Activated B cell treated with CpG ODN at 0.5 μM for 24 hours (primary cell): ENCODE results near the gene DAND5. TPM values are rescaled to one million over a fixed set of nuclear protein-coding genes. Genes with fewer than 3 reads are reported as not detected.

ENCODE experiments used
- ATAC-seq: fragments of 200-7000 bp; cut with Tn5 transposase; one replicate; pipeline ENCODE4 v1.10.0; 2021; ENCODE audit warnings: low read depth, mild to moderate bottlenecking, moderate library complexity
- CTCF ChIA-PET: fragments of 350-600 bp; sonication (Branson Sonifier 250); formaldehyde crosslinking; loops from one replicate; lab custom pipeline; 2021; ENCODE audit warnings: antibody characterized with exemption; lab: Charles Lee
- POLR2A ChIA-PET: fragments of 350-600 bp; sonication (Branson Sonifier 250); formaldehyde crosslinking; loops from one replicate; lab custom pipeline; 2021; ENCODE audit warnings: antibody characterized with exemption; lab: Charles Lee
- DNase-seq: peaks from one replicate; pipeline ENCODE4 v3.0.0; 2022
- H3K27ac Mint-ChIP-seq: one replicate; pipeline ENCODE4 v1.8.0; 2020; ENCODE audit warnings: mixed read lengths
- H3K27me3 Mint-ChIP-seq: one replicate; pipeline ENCODE4 v1.8.0; 2021; ENCODE audit warnings: mixed read lengths
- H3K36me3 Mint-ChIP-seq: one replicate; pipeline ENCODE4 v1.8.0; 2021; ENCODE audit warnings: low read depth, mixed read lengths
- H3K4me1 Mint-ChIP-seq: one replicate; pipeline ENCODE4 v1.8.0; 2021; ENCODE audit warnings: mixed read lengths
- H3K4me3 Mint-ChIP-seq: one replicate; pipeline ENCODE4 v1.8.0; 2020; ENCODE audit warnings: mild to moderate bottlenecking, mixed read lengths
- H3K9me3 Mint-ChIP-seq: one replicate; pipeline ENCODE4 v1.8.0; 2020; ENCODE audit warnings: mixed read lengths
- CTCF ChIP-seq: fragments of 200-600 bp; IDR thresholded peaks from one replicate; pipeline ENCODE4 v1.8.0; 2022; ENCODE audit warnings: antibody characterized with exemption, mild to moderate bottlenecking
- intact Hi-C: fragments of 100-400 bp; cut with micrococcal nuclease; formaldehyde crosslinking; loops from one replicate; pipeline ENCODE4 v1.15.1; 2024
- total RNA-seq: library from RNA; stranded (reverse); gene quantifications from 2 replicates; pipeline ENCODE4 v1.2.3, GENCODE V29; 2022

Gene DAND5
- total RNA-seq, 1 donor from 2014 or later = not detected

GRCh38 chr19:12995596-12996405, 26.4 kb downstream of the DAND5 start:
- no peak for DNase-seq
- Mint-ChIP-seq H3K4me1 (peaks cover 8% of the 10 kb centered on the region), H3K9me3 (no peaks in the 10 kb centered on the region), H3K27me3 (peaks cover 15% of the 10 kb centered on the region), H3K4me3 (peak overlapping the region; percentile 80), H3K27ac (no peak overlapping the region), H3K36me3 (peaks cover 4% of the 10 kb centered on the region)
- intact Hi-C loops = loop anchor here (1.0 kb wide), 1 partner anchor 18 kb away; no protein-coding TSS in a partner anchor
- POLR2A ChIA-PET = interaction anchor here (0.5 kb wide), 1 partner anchor 74 kb away, joined by 5 read pairs; no protein-coding TSS in a partner anchor
- CTCF ChIA-PET = interaction anchor here (1.2 kb wide), 1 partner anchor 98 kb away, joined by 3 read pairs; no protein-coding TSS in a partner anchor
- no peak for TF ChIP-seq CTCF
- peak; percentile 36 for ATAC-seq

- Mint-ChIP-seq H3K4me3 (peak overlapping the region; percentile 58), H3K4me1 (peaks cover 8% of the 10 kb centered on the region), H3K27me3 (peaks cover 15% of the 10 kb centered on the region), H3K9me3 (no peaks in the 10 kb centered on the region), H3K27ac (no peak overlapping the region), H3K36me3 (peaks cover 4% of the 10 kb centered on the region)
- ATAC-seq (no peak), DNase-seq (no peak)
- ChIA-PET POLR2A (interaction anchor here (0.6 kb wide), 1 partner anchor 39 kb away, joined by 9 read pairs; no protein-coding TSS in a partner anchor), CTCF (no interaction called here)
- intact Hi-C loops = no loop called here
- TF ChIP-seq CTCF = no peak
Observed at GRCh38 chr19:12996406-12997094, 27.2 kb downstream of the DAND5 start.

- ATAC-seq = no peak
- POLR2A ChIA-PET = interaction anchor here (0.6 kb wide), 1 partner anchor 40 kb away, joined by 9 read pairs; no protein-coding TSS in a partner anchor
- no peak for DNase-seq
- H3K27me3 Mint-ChIP-seq = peaks cover 15% of the 10 kb centered on the region
- intact Hi-C loops = no loop called here
- peaks cover 8% of the 10 kb centered on the region for H3K4me1 Mint-ChIP-seq
- H3K4me3 Mint-ChIP-seq = peak overlapping the region; percentile 58
- peaks cover 4% of the 10 kb centered on the region for H3K36me3 Mint-ChIP-seq
- peak overlapping the region; percentile 50 for H3K27ac Mint-ChIP-seq
- no peaks in the 10 kb centered on the region for H3K9me3 Mint-ChIP-seq
- no peak for TF ChIP-seq CTCF
- CTCF ChIA-PET = interaction anchor here (1.1 kb wide), 1 partner anchor 32 kb away, joined by 3 read pairs; no protein-coding TSS in a partner anchor
Observed at GRCh38 chr19:12997179-12997966, 28.0 kb downstream of the DAND5 start.

GRCh38 chr19:12997967-12998940, 28.9 kb downstream of the DAND5 start:
- no peaks in the 10 kb centered on the region for H3K9me3 Mint-ChIP-seq
- peaks cover 4% of the 10 kb centered on the region for H3K36me3 Mint-ChIP-seq
- ChIA-PET CTCF (interaction anchor here (1.1 kb wide), 1 partner anchor 33 kb away, joined by 3 read pairs; no protein-coding TSS in a partner anchor), POLR2A (no interaction called here)
- H3K27ac Mint-ChIP-seq = no peak overlapping the region
- ATAC-seq (no peak), DNase-seq (no peak)
- no peak overlapping the region for H3K4me3 Mint-ChIP-seq
- intact Hi-C loops = no loop called here
- TF ChIP-seq CTCF = no peak
- H3K4me1 Mint-ChIP-seq = peaks cover 8% of the 10 kb centered on the region
- H3K27me3 Mint-ChIP-seq = peaks cover 19% of the 10 kb centered on the region
